SJSA1 (cell line): ENCODE results near the gene USF3. TPM values are rescaled to one million over a fixed set of nuclear protein-coding genes. Genes with fewer than 3 reads are reported as not detected.

Source experiments
- DNase-seq, 2 experiments: peaks; one replicate each; pipeline ENCODE4 v3.0.0-alpha.2; 2015 to 2020; ENCODE audit warnings: low spot score in 2 of 2, low read depth in 1 of 2
- H3K27ac ChIP-seq: fragments of 250-450 bp; sonication (Bioruptor Pico); 2 replicates; pipeline ENCODE4 v1.5.1; 2020; ENCODE audit warnings: mild to moderate bottlenecking, moderate library complexity
- H3K27me3 ChIP-seq: fragments of 250-450 bp; sonication (Bioruptor Pico); replicated peaks from 2 replicates; pipeline ENCODE4 v1.5.1; 2020; ENCODE audit warnings: mild to moderate bottlenecking, moderate library complexity
- H3K36me3 ChIP-seq: fragments of 250-450 bp; sonication (Bioruptor Pico); 2 replicates; pipeline ENCODE4 v1.5.1; 2020; ENCODE audit warnings: mild to moderate bottlenecking
- H3K4me1 ChIP-seq: fragments of 250-450 bp; sonication (Bioruptor Pico); replicated peaks from 2 replicates; pipeline ENCODE4 v1.6.1; 2021; ENCODE audit warnings: mild to moderate bottlenecking
- H3K4me3 ChIP-seq: fragments of 250-450 bp; sonication (Bioruptor Pico); 2 replicates; pipeline ENCODE4 v1.5.1; 2020; ENCODE audit warnings: mild to moderate bottlenecking
- H3K9me3 ChIP-seq: fragments of 250-450 bp; sonication (Bioruptor Pico); replicated peaks from 2 replicates; pipeline ENCODE4 v1.5.1; 2020; ENCODE audit warnings: mild to moderate bottlenecking
- total RNA-seq: library from RNA; depleted of rRNA; stranded (reverse); fragments of >200 nt; shearing (Covaris generic); gene quantifications from 2 replicates; pipeline ENCODE4 v1.2.3, GENCODE V29; 2014

USF3 gene
- total RNA-seq, 1 experiment from 2014 or later = 8.1 TPM

DNA sequence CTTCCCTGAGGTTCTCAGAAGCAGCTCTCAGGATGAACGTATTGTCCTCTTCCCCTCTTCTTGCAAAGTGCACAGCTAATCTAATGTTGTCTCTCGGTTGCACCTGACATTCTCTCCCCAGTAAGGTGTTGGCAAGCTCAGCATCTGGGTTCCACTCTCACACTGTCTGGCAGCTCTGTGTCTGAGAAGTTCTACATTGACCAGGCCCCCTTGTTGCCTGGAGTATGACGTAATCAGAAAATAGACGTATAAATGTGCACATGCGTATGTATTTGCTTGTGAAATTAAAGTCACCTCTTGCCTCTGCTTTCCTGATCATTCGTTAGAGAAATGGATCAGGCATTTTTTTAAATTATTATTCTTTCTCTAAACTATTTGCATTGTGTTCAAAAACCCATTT, 67.7 kb downstream of the USF3 start:
- Histone ChIP-seq H3K4me1 (no peaks in the 10 kb centered on the region), H3K36me3 (no peaks in the 10 kb centered on the region), H3K9me3 (no peaks in the 10 kb centered on the region), H3K4me3 (no peak overlapping the region), H3K27me3 (peaks cover 6% of the 10 kb centered on the region; the same call in 1 of the 2 replicates), H3K27ac (no peak overlapping the region)
- no peak for DNase-seq

DNA sequence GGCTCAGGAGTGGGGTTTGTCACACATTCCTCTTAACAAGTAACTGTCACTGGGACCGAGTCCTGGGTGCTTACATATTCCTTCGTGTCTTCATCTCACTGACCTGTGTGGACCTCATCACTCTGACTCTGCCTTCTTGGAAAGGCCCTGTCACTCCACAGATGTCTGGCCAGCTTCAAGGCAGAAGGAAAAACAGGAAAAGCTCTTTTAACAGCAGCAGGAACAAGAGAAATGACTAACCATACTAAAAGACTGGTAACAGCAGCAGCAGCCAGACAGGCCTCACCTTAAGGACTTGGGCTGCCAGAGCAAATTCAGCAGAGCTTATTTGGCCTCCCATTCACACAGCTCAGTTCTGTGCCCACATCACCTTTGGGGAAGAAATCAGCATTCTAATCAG, 68.1 kb downstream of the USF3 start:
- Histone ChIP-seq H3K4me1 (no peaks in the 10 kb centered on the region), H3K27ac (no peak overlapping the region), H3K9me3 (no peaks in the 10 kb centered on the region), H3K27me3 (peaks cover 6% of the 10 kb centered on the region; the same call in 1 of the 2 replicates), H3K4me3 (no peak overlapping the region), H3K36me3 (no peaks in the 10 kb centered on the region)
- DNase-seq = no peak

DNA sequence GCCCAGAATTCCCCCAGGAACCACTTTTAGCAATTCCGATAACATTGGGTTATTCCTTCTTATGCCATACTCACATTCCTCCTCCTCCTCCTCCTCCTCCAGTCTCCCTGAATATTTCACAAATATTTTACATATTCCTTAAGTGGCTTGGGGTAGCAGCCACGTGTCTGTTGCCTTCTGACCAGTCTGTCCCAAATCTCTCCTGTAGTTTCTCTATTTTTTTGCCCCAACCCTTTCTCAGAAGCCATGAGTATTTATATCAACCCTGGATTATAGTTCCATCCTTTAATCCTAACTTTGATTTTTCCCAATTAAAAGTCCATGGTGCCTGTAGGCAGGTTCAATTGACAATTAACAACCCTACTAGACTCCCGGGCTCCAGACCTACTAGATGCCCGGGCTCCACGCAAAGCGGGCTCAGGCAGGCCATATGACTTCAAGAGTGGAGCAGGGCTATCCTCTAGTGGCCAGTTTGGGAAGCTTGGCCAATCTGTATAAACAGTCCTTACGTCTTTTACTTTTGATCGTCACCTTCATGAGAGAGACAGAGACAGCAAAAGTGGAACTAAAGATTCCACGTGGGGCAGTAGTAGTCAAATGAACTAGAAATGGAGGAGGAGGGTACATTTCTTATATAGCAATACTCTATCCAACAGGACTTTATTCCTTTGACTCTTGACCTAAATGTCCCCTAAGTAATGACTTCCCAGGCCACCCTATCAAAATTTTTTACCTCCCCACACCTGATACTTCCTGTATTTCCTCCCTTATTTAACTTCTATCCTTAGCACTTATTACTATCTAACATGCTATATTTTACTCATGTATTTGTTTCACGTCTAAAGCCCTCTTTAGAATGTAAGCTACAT, 69.7 kb downstream of the USF3 start:
- Histone ChIP-seq H3K4me1 (no peaks in the 10 kb centered on the region), H3K4me3 (no peak overlapping the region), H3K27ac (no peak overlapping the region), H3K9me3 (no peaks in the 10 kb centered on the region), H3K36me3 (no peaks in the 10 kb centered on the region), H3K27me3 (peaks cover 6% of the 10 kb centered on the region; the same call in 1 of the 2 replicates)
- DNase-seq = peak; percentile 28 to 43

DNA sequence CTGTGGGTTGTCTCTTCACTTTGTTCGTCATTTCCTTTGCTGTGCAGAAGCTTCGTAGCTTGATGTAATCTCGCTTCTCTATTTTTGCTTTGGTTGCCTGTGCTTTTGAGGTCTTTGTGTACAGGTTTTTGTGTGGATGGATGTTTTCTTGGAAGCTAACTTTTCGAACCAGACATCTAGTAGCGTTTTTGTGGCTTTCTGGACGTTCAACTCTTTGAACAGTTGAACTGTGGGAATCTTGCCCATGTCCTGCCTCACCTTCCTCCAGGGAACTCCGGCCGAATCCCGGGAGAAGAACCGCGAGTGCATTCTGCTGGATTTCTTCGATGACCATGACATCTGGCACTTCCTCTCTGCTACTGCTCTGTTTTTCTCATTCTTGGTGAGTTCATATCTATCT, 70.6 kb downstream of the USF3 start:
- Histone ChIP-seq H3K4me3 (no peak overlapping the region), H3K9me3 (no peaks in the 10 kb centered on the region), H3K36me3 (no peaks in the 10 kb centered on the region), H3K4me1 (no peaks in the 10 kb centered on the region), H3K27me3 (peaks cover 6% of the 10 kb centered on the region; the same call in 1 of the 2 replicates), H3K27ac (no peak overlapping the region)
- no peak for DNase-seq

DNA sequence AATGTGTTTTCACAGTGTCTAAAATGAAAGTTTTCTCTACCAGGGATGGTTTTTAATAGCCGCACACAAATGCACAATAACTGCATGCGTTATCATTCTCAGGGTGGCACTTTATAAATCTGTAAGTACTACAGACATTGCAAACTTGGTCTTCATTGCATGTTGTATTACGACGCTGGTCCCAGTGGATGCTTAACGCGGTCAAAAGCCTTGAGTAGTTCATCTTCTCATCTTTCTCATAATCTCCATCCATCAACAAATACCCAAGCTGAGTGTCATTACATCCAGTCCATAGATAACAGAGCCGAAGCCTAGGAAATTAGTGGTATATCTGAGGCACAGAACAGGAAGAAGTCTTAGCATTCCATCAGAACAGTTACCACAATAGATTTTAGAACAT, 72.6 kb downstream of the USF3 start:
- Histone ChIP-seq H3K4me3 (no peak overlapping the region), H3K9me3 (no peaks in the 10 kb centered on the region), H3K4me1 (no peaks in the 10 kb centered on the region), H3K27me3 (peaks cover 6% of the 10 kb centered on the region; the same call in 1 of the 2 replicates), H3K27ac (no peak overlapping the region), H3K36me3 (no peaks in the 10 kb centered on the region)
- DNase-seq = no peak

DNA sequence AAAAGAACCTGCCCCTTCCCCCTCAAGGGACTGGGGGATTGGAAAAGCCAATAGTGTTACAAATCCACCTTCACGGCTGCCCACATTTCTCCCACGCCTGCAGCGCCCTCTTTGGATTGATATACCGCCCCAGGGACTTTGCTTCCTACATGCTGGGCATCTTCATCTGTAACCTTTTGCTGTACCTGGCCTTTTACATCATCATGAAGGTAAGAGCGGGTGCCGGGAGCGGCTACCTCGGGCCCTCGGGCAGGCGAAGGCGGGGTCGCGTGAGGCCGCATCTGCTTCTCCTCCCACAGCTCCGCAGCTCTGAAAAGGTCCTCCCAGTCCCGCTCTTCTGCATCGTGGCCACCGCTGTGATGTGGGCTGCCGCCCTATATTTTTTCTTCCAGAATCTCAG, 73.1 kb downstream of the USF3 start:
- Histone ChIP-seq H3K27ac (no peak overlapping the region), H3K27me3 (peaks cover 6% of the 10 kb centered on the region; the same call in 1 of the 2 replicates), H3K4me1 (no peaks in the 10 kb centered on the region), H3K9me3 (no peaks in the 10 kb centered on the region), H3K36me3 (no peaks in the 10 kb centered on the region), H3K4me3 (no peak overlapping the region)
- no peak for DNase-seq

DNA sequence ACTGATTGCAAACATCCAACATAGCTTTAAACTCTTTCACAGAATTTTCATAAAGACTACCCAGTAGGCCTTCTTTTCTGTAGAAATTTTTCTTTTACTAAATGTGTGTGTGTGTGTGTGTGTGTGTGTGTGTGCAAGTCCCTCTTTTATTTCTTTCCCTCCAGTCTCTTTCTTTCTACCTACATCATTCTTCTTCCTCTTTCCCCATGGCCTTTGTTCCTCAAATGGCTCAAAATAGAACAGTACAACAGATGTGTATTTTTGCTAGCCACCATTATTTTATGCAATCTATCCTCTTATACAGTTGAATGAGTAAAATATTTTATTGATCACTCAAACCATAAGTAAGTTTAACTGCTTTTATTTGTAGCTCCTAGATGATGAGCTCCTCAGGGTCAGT, 76.4 kb downstream of the USF3 start:
- Histone ChIP-seq H3K27ac (no peak overlapping the region), H3K27me3 (no peaks in the 10 kb centered on the region), H3K4me3 (no peak overlapping the region), H3K36me3 (no peaks in the 10 kb centered on the region), H3K9me3 (no peaks in the 10 kb centered on the region), H3K4me1 (no peaks in the 10 kb centered on the region)
- no peak for DNase-seq

DNA sequence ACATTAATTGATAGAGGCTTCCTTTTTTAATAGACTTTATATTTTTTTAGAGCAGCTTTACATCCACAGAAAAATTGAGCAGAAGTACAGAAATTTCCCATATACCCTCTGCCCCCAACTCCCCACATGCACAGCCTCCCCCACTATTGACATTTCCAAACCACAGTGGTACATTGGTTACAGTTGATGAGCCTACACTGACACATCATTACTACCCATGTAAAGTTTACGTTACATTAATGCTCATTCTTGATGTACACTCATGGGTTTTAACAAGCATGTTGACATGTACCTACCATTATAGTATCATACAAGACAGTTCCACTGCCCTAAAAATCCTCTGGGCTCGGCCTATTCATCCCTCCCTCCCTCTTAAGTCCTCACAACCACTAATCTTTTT, 78.7 kb downstream of the USF3 start:
- no peak overlapping the region for H3K4me3 ChIP-seq
- no peak for DNase-seq
- no peaks in the 10 kb centered on the region for H3K4me1 ChIP-seq
- H3K9me3 ChIP-seq = no peaks in the 10 kb centered on the region
- H3K27ac ChIP-seq = no peak overlapping the region
- H3K27me3 ChIP-seq = no peaks in the 10 kb centered on the region
- H3K36me3 ChIP-seq = no peaks in the 10 kb centered on the region

DNA sequence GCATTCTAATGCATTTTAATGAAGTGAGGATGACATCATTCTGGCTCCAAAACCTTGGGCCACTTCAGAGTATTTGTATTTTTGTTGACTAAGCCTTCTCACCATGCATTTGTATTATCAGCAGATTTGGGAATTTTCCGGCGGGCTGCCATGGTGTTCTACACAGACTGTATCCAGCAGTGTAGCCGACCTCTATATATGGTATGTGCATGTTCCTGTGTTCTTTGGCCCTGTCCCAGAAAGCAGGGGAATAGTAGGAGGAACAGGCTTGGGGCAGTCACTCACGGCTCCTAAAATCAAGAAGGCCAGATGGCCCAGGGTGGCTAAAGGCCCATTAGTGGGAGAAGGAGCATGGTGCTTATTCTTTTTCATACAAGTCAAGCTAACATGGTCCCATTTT, 80.5 kb downstream of the USF3 start:
- DNase-seq = no peak
- Histone ChIP-seq H3K9me3 (no peaks in the 10 kb centered on the region), H3K4me3 (no peak overlapping the region), H3K27me3 (no peaks in the 10 kb centered on the region), H3K27ac (no peak overlapping the region), H3K4me1 (no peaks in the 10 kb centered on the region), H3K36me3 (no peaks in the 10 kb centered on the region)

DNA sequence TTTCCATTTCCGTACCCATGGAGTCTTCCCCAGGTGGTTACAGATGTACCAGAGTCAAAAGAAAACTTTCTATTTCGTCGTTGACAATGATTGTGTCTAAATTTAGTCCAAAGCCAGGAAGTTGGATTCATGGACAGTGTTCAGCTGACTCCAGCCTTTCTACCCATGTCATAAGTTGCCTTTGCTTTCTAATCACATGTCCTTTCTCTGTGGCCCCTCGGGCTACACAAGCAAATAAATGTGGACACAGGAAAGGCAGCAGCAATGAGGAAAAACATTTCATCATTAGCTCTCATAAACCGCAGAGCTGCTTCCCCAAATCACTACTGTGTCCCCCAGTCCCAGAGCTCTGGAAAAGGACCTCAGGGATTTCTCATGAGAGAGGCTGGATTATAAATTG, 82.0 kb downstream of the USF3 start:
- Histone ChIP-seq H3K36me3 (no peaks in the 10 kb centered on the region), H3K27me3 (0 out of 2 replicates have a peak, but pooled peaks cover 2% of the 10 kb centered on the region), H3K27ac (no peak overlapping the region), H3K4me3 (no peak overlapping the region), H3K9me3 (no peaks in the 10 kb centered on the region), H3K4me1 (no peaks in the 10 kb centered on the region)
- DNase-seq = no peak

DNA sequence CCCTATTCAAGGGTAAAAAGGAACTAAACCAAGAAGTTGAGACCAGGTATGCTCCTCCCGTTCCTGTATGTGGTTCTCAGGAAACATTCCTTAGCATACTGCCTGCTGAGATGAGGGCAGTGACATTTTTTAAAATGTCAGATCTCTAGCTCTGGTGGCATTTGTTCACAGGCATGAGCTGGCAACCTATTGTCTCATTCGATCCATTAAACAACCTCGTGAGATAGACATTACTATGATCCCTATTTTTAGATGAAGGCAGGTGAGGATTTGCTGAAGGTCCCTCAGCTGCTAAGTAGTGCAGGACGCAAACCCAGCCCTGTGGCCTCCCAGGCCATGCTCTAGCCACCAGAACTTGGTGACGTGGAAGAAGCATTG, 89.2 kb downstream of the USF3 start:
- Histone ChIP-seq H3K27me3 (0 out of 2 replicates have a peak, but pooled peaks cover 2% of the 10 kb centered on the region), H3K9me3 (no peaks in the 10 kb centered on the region), H3K27ac (no peak overlapping the region), H3K4me3 (no peak overlapping the region), H3K36me3 (no peaks in the 10 kb centered on the region), H3K4me1 (no peaks in the 10 kb centered on the region)
- DNase-seq = no peak

DNA sequence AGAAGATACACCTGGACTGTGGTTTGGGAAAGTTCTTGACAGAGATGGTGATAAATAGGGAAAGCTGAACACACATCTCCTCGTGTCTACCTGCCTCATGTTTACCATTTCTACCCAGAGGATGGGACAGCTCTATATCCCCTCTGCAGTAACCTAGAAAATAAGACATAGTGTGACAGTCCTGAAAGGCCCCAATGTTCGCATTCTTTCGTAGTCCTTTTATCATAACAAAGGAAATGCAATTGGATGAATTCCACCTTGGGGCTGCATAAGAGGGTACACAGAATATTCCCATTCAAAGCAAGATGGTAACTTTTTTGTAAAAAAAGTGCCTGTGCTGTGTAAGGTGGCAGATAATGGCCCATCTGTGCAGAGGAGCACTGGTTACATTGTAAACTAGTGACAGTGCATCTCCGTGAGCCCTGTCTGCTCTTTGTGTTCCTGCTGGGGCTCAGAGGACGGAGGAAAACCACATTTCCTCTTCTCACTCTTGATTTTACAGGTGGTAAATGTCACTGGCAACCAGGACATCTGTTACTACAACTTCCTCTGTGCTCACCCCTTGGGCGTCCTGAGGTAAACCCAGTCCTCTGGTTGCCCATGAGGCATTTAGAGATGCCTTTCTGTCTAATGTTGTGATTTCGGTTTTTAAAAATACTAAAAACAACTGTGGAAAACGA, 89.8 kb downstream of the USF3 start:
- Histone ChIP-seq H3K36me3 (no peaks in the 10 kb centered on the region), H3K27ac (no peak overlapping the region), H3K4me3 (no peak overlapping the region), H3K9me3 (no peaks in the 10 kb centered on the region), H3K27me3 (0 out of 2 replicates have a peak, but pooled peaks cover 2% of the 10 kb centered on the region), H3K4me1 (no peaks in the 10 kb centered on the region)
- no peak for DNase-seq

DNA sequence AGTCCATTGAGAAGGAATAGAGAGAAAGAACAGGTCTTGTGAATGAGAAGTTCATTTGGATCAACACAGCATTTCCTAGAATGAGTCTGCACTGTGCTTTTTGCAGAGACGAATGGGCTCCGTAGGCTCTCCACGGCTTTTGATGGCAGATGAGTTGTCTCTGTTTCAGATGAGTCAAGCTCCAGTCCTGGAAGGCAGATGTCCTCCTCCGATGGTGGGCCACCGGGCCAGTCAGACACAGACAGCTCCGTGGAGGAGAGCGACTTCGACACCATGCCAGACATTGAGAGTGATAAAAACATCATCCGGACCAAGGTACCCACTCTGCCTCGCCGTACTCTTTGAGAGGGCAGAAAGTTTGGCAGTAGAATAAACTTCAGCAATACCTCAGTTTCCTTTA, 93.6 kb downstream of the USF3 start:
- Histone ChIP-seq H3K36me3 (no peaks in the 10 kb centered on the region), H3K4me3 (no peak overlapping the region), H3K9me3 (no peaks in the 10 kb centered on the region), H3K27me3 (no peaks in the 10 kb centered on the region), H3K27ac (no peak overlapping the region), H3K4me1 (no peaks in the 10 kb centered on the region)
- DNase-seq = no peak

DNA sequence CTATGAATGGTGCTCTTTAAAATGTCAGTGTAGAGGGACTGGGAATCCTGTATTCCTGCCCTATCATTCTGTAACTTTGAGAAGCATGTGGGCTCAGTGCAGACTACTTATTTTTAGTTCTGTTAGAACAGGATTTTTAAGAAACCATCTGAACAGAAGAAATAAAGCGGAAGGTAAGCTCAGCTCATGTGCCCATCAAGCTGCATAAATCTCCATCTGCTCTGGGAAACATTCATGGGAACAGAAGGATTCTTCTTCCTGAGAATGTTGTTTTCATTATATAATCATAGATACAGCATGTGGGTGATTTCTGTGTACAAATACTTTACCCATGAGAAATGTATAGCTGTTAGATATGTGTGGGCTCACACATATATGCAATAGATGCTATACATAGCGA, 94.2 kb downstream of the USF3 start:
- Histone ChIP-seq H3K27ac (no peak overlapping the region), H3K4me3 (no peak overlapping the region), H3K27me3 (no peaks in the 10 kb centered on the region), H3K36me3 (no peaks in the 10 kb centered on the region), H3K9me3 (no peaks in the 10 kb centered on the region), H3K4me1 (no peaks in the 10 kb centered on the region)
- DNase-seq = no peak
